GM21786 (cell line): ENCODE data around the gene GP5.

Source experiments
- ATAC-seq: cut with Tn5 transposase; IDR thresholded peaks from one replicate; pipeline ENCODE4 v1.9.1; 2021; ENCODE audit not compliant: unreplicated experiment

The GP5 gene

GRCh38 chr3:194352667-194353246, 46.3 kb downstream of the GP5 start:
- ATAC-seq = no peak

- no peak for ATAC-seq
These were observed 47.0 kb downstream of the GP5 start for GRCh38 chr3:194351952-194352536.

- no peak for ATAC-seq
These were observed 47.9 kb downstream of the GP5 start, which contains the start of gene CPN2 for GRCh38 chr3:194351080-194351672. TSS of gene CPN2 (minus strand) at chr3:194351328. CDS start at chr3:194342702, 8,626 bp downstream.

- ATAC-seq = no peak
These were observed 48.4 kb downstream of the GP5 start for GRCh38 chr3:194350726-194351071.

GRCh38 chr3:194348354-194348753, 50.7 kb downstream of the GP5 start:
- no peak for ATAC-seq

- no peak for ATAC-seq
These were observed 52.4 kb downstream of the GP5 start for GRCh38 chr3:194346621-194347020.

- ATAC-seq = no peak
These were observed 53.0 kb downstream of the GP5 start for GRCh38 chr3:194346035-194346434.
